Spleen (tissue), 11 donors: Measurements from ENCODE around the gene SYF2. TPM values are rescaled to one million over a fixed set of nuclear protein-coding genes. Genes with fewer than 3 reads are reported as not detected.

ENCODE experiments used
- DNase-seq: peaks from one replicate; pipeline ENCODE4 v3.0.0-alpha.2; 2020
- H3K27ac ChIP-seq, 8 donors: fragments of 200-600 bp; sonication (generic) in 7 of 8; 1 replicate in 4 of 8; 2 replicates in 4 of 8; pipeline versions ENCODE4 v1.5.0 to v1.8.0; 2016 to 2021; ENCODE audit warnings: inconsistent platforms in 4 of 8, mild to moderate bottlenecking in 4 of 8, moderate library complexity in 1 of 8
- H3K27me3 ChIP-seq, 7 donors: fragments of 200-600 bp; sonication (generic) in 6 of 7; replicated peaks in 1 of 7; 1 replicate in 4 of 7; 2 replicates in 3 of 7; pipeline versions ENCODE4 v1.5.0 to v1.8.0; 2016 to 2021; ENCODE audit warnings: inconsistent platforms in 3 of 7, mild to moderate bottlenecking in 1 of 7
- H3K36me3 ChIP-seq, 6 donors: fragments of 200-600 bp; sonication (generic) in 5 of 6; 1 replicate in 4 of 6; 2 replicates in 2 of 6; pipeline versions ENCODE4 v1.5.0 to v1.8.0; 2016 to 2021; ENCODE audit warnings: inconsistent platforms in 2 of 6
- H3K4me1 ChIP-seq, 6 donors: fragments of 200-600 bp; sonication (generic) in 5 of 6; 1 replicate in 3 of 6; 2 replicates in 3 of 6; pipeline versions ENCODE4 v1.5.0 to v1.8.0; 2016 to 2021; ENCODE audit warnings: inconsistent platforms in 3 of 6
- H3K4me3 ChIP-seq, 8 donors: fragments of 200-600 bp; sonication (generic) in 7 of 8; 1 replicate in 4 of 8; 2 replicates in 4 of 8; pipeline versions ENCODE4 v1.5.0 to v1.8.0; 2016 to 2021; ENCODE audit warnings: inconsistent platforms in 4 of 8, mild to moderate bottlenecking in 4 of 8, moderate library complexity in 2 of 8
- H3K9me3 ChIP-seq, 8 donors: fragments of 200-600 bp; sonication (generic) in 7 of 8; 1 replicate in 4 of 8; 2 replicates in 4 of 8; pipeline versions ENCODE4 v1.5.0 to v1.8.0; 2016 to 2021; ENCODE audit warnings: inconsistent platforms in 4 of 8
- CTCF ChIP-seq, 11 experiments: fragments of 200-600 bp in 7 of 11; fragments of 450-650 bp in 4 of 11; sonication (generic) in 4 of 11; IDR thresholded peaks in 8 of 11; conservative IDR thresholded peaks in 3 of 11; 1 replicate in 7 of 11; 2 replicates in 4 of 11; pipeline versions ENCODE4 v1.4.0 to v1.8.0; 2016 to 2021; ENCODE audit warnings: antibody characterized with exemption in 11 of 11, inconsistent platforms in 4 of 11, mild to moderate bottlenecking in 1 of 11
- POLR2A ChIP-seq, 3 donors: fragments of 450-650 bp; IDR thresholded peaks; one replicate each; pipeline ENCODE4 v1.5.1; 2017; ENCODE audit warnings: antibody characterized with exemption in 3 of 3, mild to moderate bottlenecking in 1 of 3
- POLR2AphosphoS5 ChIP-seq, 3 donors: sonication (generic); formaldehyde crosslinking; IDR thresholded peaks; one replicate each; pipeline ENCODE4 v1.5.1; 2017; ENCODE audit warnings: antibody characterized with exemption in 3 of 3
- WGBS, 5 donors: extraction: QIAGEN DNeasy Blood & Tissue Kit in 3 of 5; methylation state at CpG; one replicate each; pipeline versions ENCODE4 v1.1.5 to v1.1.7; 2013 to 2018; 5-methylcytosine and 5-hydroxymethylcytosine counted together
- intact Hi-C: fragments of 100-400 bp; cut with DNase I; formaldehyde crosslinking; loops from one replicate; pipeline ENCODE4 v1.15.0; 2023; ENCODE audit warnings: low total_unique reads
- polyA plus RNA-seq, 3 donors: library from polyadenylated mRNA; stranded (reverse); fragments of 200-250 nt; gene quantifications; one replicate each; pipeline ENCODE4 v1.2.1, GENCODE V29; 2013
- total RNA-seq, 7 donors: library from RNA; depleted of rRNA in 3 of 7; stranded (reverse); fragments of >200 nt in 3 of 7; fragmentation: NEBNext Ultra II Directional in 4 of 7; extraction: Animal tissue kit (Norgen Biotek cat#: 25700) in 4 of 7; gene quantifications; one replicate each; pipeline versions ENCODE4 v1.1.0 to v1.2.1, GENCODE V29; 2016 to 2021
- donor health status: healthy with polysubstance abuse.
- donor health status: DM: no; HTN: no; CAD: no; lungs with moderate emphysema.
- donor health status: DM: no; HTN: no; CAD: no.
- donor health status: Bipolar disorder and iron deficiency.
- donor health status: healthy.
- donor health status: DM: no; HTN: no; CAD: no.
- donor health status: DM: yes; HTN: yes; CAD: no.

The SYF2 gene
- total and polyA plus RNA-seq, 10 donors = 38.1 to 98.3 (median 50.7) TPM

GRCh38 chr1:25247829-25248754 lies 15.8 kb upstream of the SYF2 start:
- Histone ChIP-seq H3K9me3 (no peaks in the 10 kb centered on the region), H3K27ac (peak overlapping the region; percentile 97 to 100 (median 100)), H3K4me1 (peaks cover 27 to 47% (median 39%) of the 10 kb centered on the region in 6 donors), H3K27me3 (no peaks in the 10 kb centered on the region), H3K4me3 (peak overlapping the region; percentile 69 to 100 (median 90)), H3K36me3 (peaks cover 0 to 36% (median 30%) of the 10 kb centered on the region in 6 donors)
- TF ChIP-seq CTCF (IDR thresholded peaks at IDR 0.05 in 8 of 11, conservative IDR thresholded peaks at IDR 0.05 in 3 of 11) (peak in 1 of 11 experiments; percentile 31), POLR2AphosphoS5 (IDR thresholded peaks at IDR 0.05) (no peak), POLR2A (IDR thresholded peaks at IDR 0.05) (no peak)
- WGBS, 5 donors = 23 to 37% (median 24%) methylated on average over 19 to 30 of the region's 30 CpGs
- no peak for DNase-seq
- intact Hi-C loops = no loop called here

GRCh38 chr1:25247024-25247828 lies 14.9 kb upstream of the SYF2 start, which contains the start of gene RSRP1:
Gene RSRP1 (minus strand): TSS chr1:25247454. CDS start chr1:25246963, 491 bp downstream.
- peak within 1 kb of the TSS; percentile 69 to 100 (median 90) for H3K4me3 ChIP-seq
- H3K9me3 ChIP-seq = no peaks in the 10 kb centered on the region
- TF ChIP-seq POLR2A (IDR thresholded peaks at IDR 0.05) (peak; percentile 97 to 99 (median 99)), CTCF (IDR thresholded peaks at IDR 0.05 in 8 of 11, conservative IDR thresholded peaks at IDR 0.05 in 3 of 11) (peak in 6 of 11 experiments; percentile 16 to 55 (median 37)), POLR2AphosphoS5 (IDR thresholded peaks at IDR 0.05) (peak; percentile 100)
- peak; percentile 100 for DNase-seq
- intact Hi-C loops = no loop called here
- H3K36me3 ChIP-seq = peaks cover 0 to 45% (median 39%) of the 10 kb centered on the region in 6 donors
- peak within 1 kb of the TSS; percentile 97 to 100 (median 100) for H3K27ac ChIP-seq
- H3K27me3 ChIP-seq = no peaks in the 10 kb centered on the region
- WGBS, 5 donors = 0 to 1% (median 0%) methylated on average over 54 to 79 of the region's 79 CpGs
- peaks cover 27 to 55% (median 47%) of the 10 kb centered on the region in 6 donors for H3K4me1 ChIP-seq

DNA sequence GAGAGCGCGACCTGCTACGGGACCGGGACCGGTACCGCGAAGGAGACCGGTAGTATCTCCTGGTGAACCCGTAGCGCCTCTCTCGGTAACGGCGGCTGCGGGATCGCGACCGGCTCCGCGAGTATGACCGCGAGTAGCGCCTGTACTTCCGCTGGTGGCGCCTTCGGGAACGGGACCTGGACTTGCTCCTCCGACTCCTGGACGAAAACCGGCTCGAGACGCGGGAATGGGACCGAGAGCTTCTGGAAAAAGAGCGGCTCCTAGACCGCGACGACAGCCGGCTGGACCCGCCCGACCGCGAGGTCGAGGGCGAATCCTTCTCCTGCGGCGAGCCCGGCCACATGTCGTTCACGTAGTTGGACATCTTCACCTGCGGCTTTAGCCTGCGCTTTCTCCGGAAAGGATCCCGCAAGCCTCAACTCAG lies 14.3 kb upstream of the SYF2 start:
- H3K36me3 ChIP-seq = peaks cover 0 to 51% (median 45%) of the 10 kb centered on the region in 6 donors
- intact Hi-C loops = no loop called here
- WGBS, 5 donors = 0% methylated on average over 20 to 53 of the region's 53 CpGs

More for the DNA sequence above, 14.3 kb upstream of the SYF2 start:
- Histone ChIP-seq H3K4me3 (peak overlapping the region; percentile 69 to 100 (median 90)), H3K9me3 (no peaks in the 10 kb centered on the region), H3K27me3 (no peaks in the 10 kb centered on the region), H3K4me1 (peaks cover 27 to 61% (median 50%) of the 10 kb centered on the region in 6 donors), H3K27ac (peak overlapping the region; percentile 97 to 100 (median 100))
- TF ChIP-seq POLR2A (IDR thresholded peaks at IDR 0.05) (no peak), POLR2AphosphoS5 (IDR thresholded peaks at IDR 0.05) (no peak), CTCF (IDR thresholded peaks at IDR 0.05 in 8 of 11, conservative IDR thresholded peaks at IDR 0.05 in 3 of 11) (no peak)
- DNase-seq = peak; percentile 91
